Measurements from ENCODE around the gene MARCKSL1. TPM values are rescaled to one million over a fixed set of nuclear protein-coding genes. Genes with fewer than 3 reads are reported as not detected.

MARCKSL1 gene
- total and polyA plus RNA-seq, 2 of the 13 experiments (the other 11 are each of a cell fraction or from before 2014, with no cell fraction given), result 81.9 to 155 TPM

GRCh38 chr1:32335790-32336590 lies at the start of gene MARCKSL1 (continued):
- TF ChIP-seq ZNF878 (CRISPR knock-in tag; IDR thresholded peaks at IDR 0.05) (peak; percentile 56; the same call in 1 of the 2 replicates), BCLAF1 (IDR thresholded peaks at IDR 0.05) (no peak), ZNF34 (CRISPR knock-in tag; IDR thresholded peaks at IDR 0.05; ENCODE audit: borderline replicate concordance) (no peak), NFATC3 (CRISPR knock-in tag; IDR thresholded peaks at IDR 0.05) (no peak), EHMT2 (IDR thresholded peaks at IDR 0.05; ENCODE audit: borderline replicate concordance, low read depth, low read length) (no peak), SRF (IDR thresholded peaks at IDR 0.05; ENCODE audit: low read depth, low read length) (no peak), ZFP36L2 (CRISPR knock-in tag; IDR thresholded peaks at IDR 0.05) (no peak), ZNF713 (CRISPR knock-in tag; IDR thresholded peaks at IDR 0.05) (no peak), BRCA1 (CRISPR knock-in tag; IDR thresholded peaks at IDR 0.05) (no peak), ZSCAN31 (CRISPR knock-in tag; IDR thresholded peaks at IDR 0.05; ENCODE audit: low read depth) (peak; percentile 70; the same call in 1 of the 2 replicates), RBFOX2 (IDR thresholded peaks at IDR 0.05; ENCODE audit: low read depth, low read length) (peak; percentile 97), RNF219 (CRISPR knock-in tag; IDR thresholded peaks at IDR 0.05) (no peak), ZNF503 (CRISPR knock-in tag; IDR thresholded peaks at IDR 0.05) (peak; percentile 33; the same call in 1 of the 2 replicates)
- TF ChIP-seq, protein P1, sequence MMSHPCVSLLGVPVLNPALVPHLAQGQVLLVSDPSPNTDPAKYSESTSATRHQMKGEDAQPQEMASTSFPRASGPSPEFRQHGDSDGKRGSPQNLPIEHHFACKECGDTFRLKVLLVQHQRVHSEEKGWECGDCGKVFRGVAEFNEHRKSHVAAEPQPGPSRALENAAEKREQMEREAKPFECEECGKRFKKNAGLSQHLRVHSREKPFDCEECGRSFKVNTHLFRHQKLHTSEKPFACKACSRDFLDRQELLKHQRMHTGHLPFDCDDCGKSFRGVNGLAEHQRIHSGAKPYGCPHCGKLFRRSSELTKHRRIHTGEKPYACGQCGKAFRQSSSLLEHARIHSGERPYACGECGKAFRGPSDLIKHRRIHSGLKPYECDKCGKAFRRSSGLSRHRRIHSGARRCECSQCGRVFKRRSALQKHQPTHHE (CRISPR knock-in tag; IDR thresholded peaks at IDR 0.05; ENCODE audit: borderline replicate concordance), result peak; percentile 31; the same call in 1 of the 2 replicates
- TF ChIP-seq, protein P2, sequence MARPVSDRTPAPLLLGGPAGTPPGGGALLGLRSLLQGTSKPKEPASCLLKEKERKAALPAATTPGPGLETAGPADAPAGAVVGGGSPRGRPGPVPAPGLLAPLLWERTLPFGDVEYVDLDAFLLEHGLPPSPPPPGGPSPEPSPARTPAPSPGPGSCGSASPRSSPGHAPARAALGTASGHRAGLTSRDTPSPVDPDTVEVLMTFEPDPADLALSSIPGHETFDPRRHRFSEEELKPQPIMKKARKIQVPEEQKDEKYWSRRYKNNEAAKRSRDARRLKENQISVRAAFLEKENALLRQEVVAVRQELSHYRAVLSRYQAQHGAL (CRISPR knock-in tag; IDR thresholded peaks at IDR 0.05; ENCODE audit: not compliant biosample characterization), result no peak
- TF ChIP-seq, protein P3, sequence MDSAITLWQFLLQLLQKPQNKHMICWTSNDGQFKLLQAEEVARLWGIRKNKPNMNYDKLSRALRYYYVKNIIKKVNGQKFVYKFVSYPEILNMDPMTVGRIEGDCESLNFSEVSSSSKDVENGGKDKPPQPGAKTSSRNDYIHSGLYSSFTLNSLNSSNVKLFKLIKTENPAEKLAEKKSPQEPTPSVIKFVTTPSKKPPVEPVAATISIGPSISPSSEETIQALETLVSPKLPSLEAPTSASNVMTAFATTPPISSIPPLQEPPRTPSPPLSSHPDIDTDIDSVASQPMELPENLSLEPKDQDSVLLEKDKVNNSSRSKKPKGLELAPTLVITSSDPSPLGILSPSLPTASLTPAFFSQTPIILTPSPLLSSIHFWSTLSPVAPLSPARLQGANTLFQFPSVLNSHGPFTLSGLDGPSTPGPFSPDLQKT (CRISPR knock-in tag; IDR thresholded peaks at IDR 0.05; ENCODE audit: borderline replicate concordance), result no peak
- TF ChIP-seq, protein P4, sequence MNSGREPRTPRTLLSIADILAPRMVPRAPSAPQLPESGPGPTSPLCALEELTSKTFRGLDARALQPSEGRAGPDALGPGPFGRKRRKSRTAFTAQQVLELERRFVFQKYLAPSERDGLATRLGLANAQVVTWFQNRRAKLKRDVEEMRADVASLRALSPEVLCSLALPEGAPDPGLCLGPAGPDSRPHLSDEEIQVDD (CRISPR knock-in tag; IDR thresholded peaks at IDR 0.05; ENCODE audit: borderline replicate concordance), result no peak

Measured in HepG2 (cell line).